Activated naive CD8-positive, alpha-beta T cell treated with anti-CD3 and anti-CD28 coated beads for 36 hours (primary cell): ENCODE results near the gene PTOV1. TPM values are rescaled to one million over a fixed set of nuclear protein-coding genes. Genes with fewer than 3 reads are reported as not detected.

ENCODE experiments used
- total RNA-seq, 2 experiments: library from RNA; stranded (reverse); gene quantifications; one replicate each; pipeline ENCODE4 v1.2.3, GENCODE V29; 2021

Gene PTOV1
- total RNA-seq, 2 experiments from 2014 or later, result 73.9 to 76.4 TPM

Other genes starting within 250 kb of the PTOV1 start
- 1 to 10 TPM; 4.4 to 5.0 TPM for gene RRAS, start 211.0 kb upstream of the PTOV1 start, total RNA-seq
- 10 to 100 TPM; 58.9 to 62.2 TPM for gene SCAF1, start 208.9 kb upstream of the PTOV1 start, total RNA-seq
- 100 to 1,000 TPM in 1 of 2 experiments, 10 to 100 TPM in 1; 94.5 to 105 TPM for gene IRF3, start 185.3 kb upstream of the PTOV1 start, total RNA-seq
- 10 to 100 TPM; 74.1 to 81.9 TPM for gene BCL2L12, start 185.2 kb upstream of the PTOV1 start, total RNA-seq
- gene PRMT1, start 173.9 kb upstream of the PTOV1 start, total RNA-seq, result 100 to 1,000 TPM; 538 to 547 TPM
- 10 to 100 TPM in 1 of 2 experiments, 1 to 10 TPM in 1; 9.5 to 12.0 TPM for gene ADM5, start 161.6 kb upstream of the PTOV1 start, total RNA-seq
- gene CPT1C, start 160.0 kb upstream of the PTOV1 start, total RNA-seq, result 1 to 10 TPM in 1 of 2 experiments, under 1 TPM in 1; 0.89 to 1.1 TPM
- under 1 TPM; 0.58 to 0.72 TPM for gene TSKS, start 87.9 kb upstream of the PTOV1 start, total RNA-seq
- 10 to 100 TPM; 83.0 to 83.2 TPM for gene AP2A1, start 84.2 kb upstream of the PTOV1 start, total RNA-seq
- gene FUZ, start 37.9 kb upstream of the PTOV1 start, total RNA-seq, result 10 to 100 TPM; 28.7 to 30.9 TPM
- gene MED25, start 32.9 kb upstream of the PTOV1 start, total RNA-seq, result 10 to 100 TPM; 41.6 to 44.8 TPM
- 100 to 1,000 TPM in 1 of 2 experiments, 10 to 100 TPM in 1; 78.9 to 143 TPM for gene PNKP, start 16.4 kb downstream of the PTOV1 start, total RNA-seq
- 10 to 100 TPM; 21.0 to 22.7 TPM for gene AKT1S1, start 26.2 kb downstream of the PTOV1 start, total RNA-seq
- gene TBC1D17, start 26.5 kb downstream of the PTOV1 start, total RNA-seq, result 10 to 100 TPM; 22.6 to 24.0 TPM
- 1 to 10 TPM; 2.3 to 2.9 TPM for gene IL4I1, start 45.7 kb downstream of the PTOV1 start, total RNA-seq
- gene ATF5, start 78.0 kb downstream of the PTOV1 start, total RNA-seq, result 10 to 100 TPM; 23.4 to 25.4 TPM
- gene NUP62, start 78.3 kb downstream of the PTOV1 start, total RNA-seq, result 100 to 1,000 TPM; 164 to 179 TPM
- gene SIGLEC11, start 110.0 kb downstream of the PTOV1 start, total RNA-seq, result not detected
- 10 to 100 TPM; 43.1 to 48.8 TPM for gene VRK3, start 174.2 kb downstream of the PTOV1 start, total RNA-seq
- 1 to 10 TPM; 8.1 to 9.1 TPM for gene ZNF473, start 174.8 kb downstream of the PTOV1 start, total RNA-seq